ENCODE results near the gene NCAPD3.

The NCAPD3 gene

GRCh38 chr11:134164490-134165370 lies 59.0 kb downstream of the NCAPD3 start:
- no peak for DNase-seq
- Mint-ChIP-seq H3K9me3 (no peaks in the 10 kb centered on the region), H3K4me1 (no peaks in the 10 kb centered on the region), H3K4me3 (no peak overlapping the region), H3K27ac (no peak overlapping the region), H3K27me3 (no peaks in the 10 kb centered on the region)
- no peak for ATAC-seq

- Mint-ChIP-seq H3K27ac (no peak overlapping the region), H3K27me3 (no peaks in the 10 kb centered on the region), H3K4me3 (no peak overlapping the region), H3K9me3 (no peaks in the 10 kb centered on the region), H3K4me1 (no peaks in the 10 kb centered on the region)
- ATAC-seq (no peak), DNase-seq (no peak)
Observed at GRCh38 chr11:134159652-134160051, 64.1 kb downstream of the NCAPD3 start.

GRCh38 chr11:134158023-134158422 lies 65.7 kb downstream of the NCAPD3 start:
- DNase-seq (no peak), ATAC-seq (no peak)
- Mint-ChIP-seq H3K4me3 (no peak overlapping the region), H3K27me3 (no peaks in the 10 kb centered on the region), H3K27ac (no peak overlapping the region), H3K9me3 (no peaks in the 10 kb centered on the region), H3K4me1 (no peaks in the 10 kb centered on the region)

GRCh38 chr11:134157451-134157850 lies 66.3 kb downstream of the NCAPD3 start:
- Mint-ChIP-seq H3K9me3 (no peaks in the 10 kb centered on the region), H3K27me3 (no peaks in the 10 kb centered on the region), H3K4me1 (no peaks in the 10 kb centered on the region), H3K27ac (no peak overlapping the region), H3K4me3 (no peak overlapping the region)
- no peak for DNase-seq
- ATAC-seq = no peak

GRCh38 chr11:134155946-134156865 lies 67.6 kb downstream of the NCAPD3 start:
- no peaks in the 10 kb centered on the region for H3K27me3 Mint-ChIP-seq

GRCh38 chr11:134155456-134155855 lies 68.3 kb downstream of the NCAPD3 start:
- no peaks in the 10 kb centered on the region for H3K27me3 Mint-ChIP-seq
- ATAC-seq = no peak
- no peak overlapping the region for H3K27ac Mint-ChIP-seq
- DNase-seq = no peak
- H3K4me1 Mint-ChIP-seq = no peaks in the 10 kb centered on the region
- no peak overlapping the region for H3K4me3 Mint-ChIP-seq
- H3K9me3 Mint-ChIP-seq = no peaks in the 10 kb centered on the region

More at GRCh38 chr11:134155946-134156865, 67.6 kb downstream of the NCAPD3 start:
- DNase-seq (no peak), ATAC-seq (no peak)
- H3K9me3 Mint-ChIP-seq = no peaks in the 10 kb centered on the region
- H3K27ac Mint-ChIP-seq = no peak overlapping the region
- H3K4me3 Mint-ChIP-seq = no peak overlapping the region
- H3K4me1 Mint-ChIP-seq = no peaks in the 10 kb centered on the region

GRCh38 chr11:134154441-134154840 lies 69.3 kb downstream of the NCAPD3 start:
- Mint-ChIP-seq H3K9me3 (no peaks in the 10 kb centered on the region), H3K4me3 (no peak overlapping the region), H3K27ac (peak overlapping the region in 1 of 2 donors; percentile 27), H3K27me3 (no peaks in the 10 kb centered on the region), H3K4me1 (no peaks in the 10 kb centered on the region)
- DNase-seq (no peak), ATAC-seq (no peak)

GRCh38 chr11:134153147-134153905 lies 70.4 kb downstream of the NCAPD3 start:
- Mint-ChIP-seq H3K27me3 (no peaks in the 10 kb centered on the region), H3K9me3 (no peaks in the 10 kb centered on the region), H3K27ac (peak overlapping the region in 1 of 2 donors; percentile 3), H3K4me3 (no peak overlapping the region), H3K4me1 (no peaks in the 10 kb centered on the region)
- ATAC-seq = peak; percentile 31
- no peak for DNase-seq

GRCh38 chr11:134152696-134153095 lies 71.1 kb downstream of the NCAPD3 start:
- no peak for ATAC-seq
- H3K4me3 Mint-ChIP-seq = no peak overlapping the region
- DNase-seq = no peak
- H3K27ac Mint-ChIP-seq = no peak overlapping the region
- no peaks in the 10 kb centered on the region for H3K4me1 Mint-ChIP-seq
- H3K27me3 Mint-ChIP-seq = no peaks in the 10 kb centered on the region
- no peaks in the 10 kb centered on the region for H3K9me3 Mint-ChIP-seq

GRCh38 chr11:134151083-134151747 lies 72.6 kb downstream of the NCAPD3 start:
- DNase-seq (no peak), ATAC-seq (no peak)
- H3K27me3 Mint-ChIP-seq = no peaks in the 10 kb centered on the region
- no peaks in the 10 kb centered on the region for H3K4me1 Mint-ChIP-seq
- no peaks in the 10 kb centered on the region for H3K9me3 Mint-ChIP-seq
- H3K27ac Mint-ChIP-seq = peak overlapping the region in 1 of 2 donors; percentile 62
- H3K4me3 Mint-ChIP-seq = no peak overlapping the region

- H3K4me3 Mint-ChIP-seq = no peak overlapping the region
- no peak overlapping the region for H3K27ac Mint-ChIP-seq
- DNase-seq (no peak), ATAC-seq (peak; percentile 52)
- H3K4me1 Mint-ChIP-seq = no peaks in the 10 kb centered on the region
- H3K9me3 Mint-ChIP-seq = no peaks in the 10 kb centered on the region
- no peaks in the 10 kb centered on the region for H3K27me3 Mint-ChIP-seq
Observed at GRCh38 chr11:134150195-134150903, 73.4 kb downstream of the NCAPD3 start.

- H3K4me3 Mint-ChIP-seq = no peak overlapping the region
- H3K9me3 Mint-ChIP-seq = no peaks in the 10 kb centered on the region
- peaks cover 2% of the 10 kb centered on the region for H3K4me1 Mint-ChIP-seq
- no peak for ATAC-seq
- DNase-seq = no peak
- no peak overlapping the region for H3K27ac Mint-ChIP-seq
- no peaks in the 10 kb centered on the region for H3K27me3 Mint-ChIP-seq
Observed at GRCh38 chr11:134149371-134149770, 74.4 kb downstream of the NCAPD3 start.

GRCh38 chr11:134146598-134146997 lies 77.2 kb downstream of the NCAPD3 start:
- no peak for ATAC-seq
- DNase-seq = no peak

GRCh38 chr11:134145715-134146114 lies 78.1 kb downstream of the NCAPD3 start:
- H3K27ac Mint-ChIP-seq = no peak overlapping the region
- no peak overlapping the region for H3K4me3 Mint-ChIP-seq
- H3K9me3 Mint-ChIP-seq = no peaks in the 10 kb centered on the region
- ATAC-seq = no peak
- H3K4me1 Mint-ChIP-seq = peaks cover 12% of the 10 kb centered on the region
- no peak for DNase-seq
- H3K27me3 Mint-ChIP-seq = no peaks in the 10 kb centered on the region

More at GRCh38 chr11:134146598-134146997, 77.2 kb downstream of the NCAPD3 start:
- Mint-ChIP-seq H3K4me3 (no peak overlapping the region), H3K27ac (no peak overlapping the region), H3K4me1 (peaks cover 12% of the 10 kb centered on the region), H3K9me3 (no peaks in the 10 kb centered on the region), H3K27me3 (no peaks in the 10 kb centered on the region)

Measured in stimulated activated naive CD8-positive, alpha-beta T cell treated with anti-CD3 and anti-CD28 coated beads, Interleukin-15, amount 100 ng/mL, for 72 hours (primary cell).